ENCODE measurements around the gene E4F1. TPM values are rescaled to one million over a fixed set of nuclear protein-coding genes. Genes with fewer than 3 reads are reported as not detected.
A peak's percentile ranks its signal among the peaks of the same experiment; 100 is the strongest.
"Not testable (repeated sequence)": the region's sequence is repeated elsewhere in the genome, so short reads cannot be mapped to it uniquely, and the experiment has no call there.

Gene E4F1
- total and polyA plus RNA-seq, 2 donors (not counting 1 experiment from before 2014, with no cell fraction given), result 41.8 to 70.9 TPM

DNA sequence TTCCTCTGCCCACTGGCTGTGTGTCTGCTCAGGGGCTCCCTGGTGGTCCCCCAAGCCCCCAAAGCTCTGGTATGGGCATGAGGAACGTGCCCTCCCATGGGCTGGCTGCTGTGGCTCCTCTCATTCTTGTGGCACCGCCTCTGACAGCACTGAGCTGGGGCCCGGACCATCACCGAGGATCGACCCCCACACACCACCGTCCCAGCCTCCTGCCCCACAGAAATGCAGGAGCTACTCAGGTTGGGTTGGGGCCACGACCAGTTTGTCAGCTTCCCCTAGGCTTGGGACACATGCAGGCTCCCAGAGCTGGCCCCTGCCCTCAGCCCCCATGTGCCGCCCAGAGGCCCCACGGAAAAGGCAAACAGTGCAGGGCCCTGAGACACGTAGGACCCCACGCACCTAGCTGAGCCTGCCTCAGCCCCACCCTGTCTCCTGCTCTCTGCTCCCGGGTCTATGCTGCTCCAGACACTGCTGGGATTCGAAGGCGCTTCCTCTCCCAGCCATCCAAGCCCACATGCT lies 23.7 kb upstream of the E4F1 start:
- Histone ChIP-seq H3K9ac (ENCODE audit: low read length) (no peak overlapping the region), H3K79me2 (ENCODE audit: control insufficient read depth, insufficient read depth, low read length) (no peaks in the 10 kb centered on the region), H3K4me3 (ENCODE audit: control extremely low read depth in 1 of 5, extremely low read depth in 1 of 5, insufficient read depth in 1 of 5, low read depth in 2 of 5, low read length in 4 of 5) (no peak overlapping the region), H2AFZ (ENCODE audit: insufficient read depth, low read depth, low read length, poor library complexity, severe bottlenecking) (no peak overlapping the region), H3K27me3 (replicated peaks in 1 of 4; ENCODE audit: control extremely low read depth in 1 of 4, control insufficient read depth in 3 of 4, insufficient read depth in 4 of 4, low read length in 3 of 4) (peaks cover 0 to 36% (median 16%) of the 10 kb centered on the region in 4 experiments), H3K9me3 (ENCODE audit: control extremely low read depth in 1 of 3, control insufficient read depth in 2 of 3, insufficient read depth in 1 of 3, low read length in 2 of 3) (peaks cover 0 to 6% (median 0%) of the 10 kb centered on the region in 3 donors), H3K4me2 (replicated peaks; ENCODE audit: low read depth, low read length, poor library complexity, severe bottlenecking) (no peak overlapping the region), H3K27ac (ENCODE audit: low read length in 2 of 2) (no peak overlapping the region), H4K20me1 (ENCODE audit: control insufficient read depth, insufficient read depth, low read length, poor library complexity, severe bottlenecking) (no peaks in the 10 kb centered on the region), H3K4me1 (ENCODE audit: control insufficient read depth in 2 of 2, insufficient read depth in 2 of 2, low read length in 2 of 2) (peaks cover 15 to 22% of the 10 kb centered on the region in 2 donors), H3K36me3 (replicated peaks in 1 of 2; ENCODE audit: control extremely low read depth in 1 of 2, control insufficient read depth in 1 of 2, extremely low read depth in 1 of 2, insufficient read depth in 2 of 2, low read length in 1 of 2) (no peaks in the 10 kb centered on the region)
- 86% methylated on average over 11 of the region's 14 CpGs for WGBS (ENCODE audit: insufficient coverage)
- ChIA-PET CTCF (interaction anchor here (1.0 kb wide), 1 partner anchor 287 kb away, joined by 3 read pairs; no protein-coding TSS in a partner anchor), POLR2A (no interaction called here)
- TF ChIP-seq, protein P1, sequence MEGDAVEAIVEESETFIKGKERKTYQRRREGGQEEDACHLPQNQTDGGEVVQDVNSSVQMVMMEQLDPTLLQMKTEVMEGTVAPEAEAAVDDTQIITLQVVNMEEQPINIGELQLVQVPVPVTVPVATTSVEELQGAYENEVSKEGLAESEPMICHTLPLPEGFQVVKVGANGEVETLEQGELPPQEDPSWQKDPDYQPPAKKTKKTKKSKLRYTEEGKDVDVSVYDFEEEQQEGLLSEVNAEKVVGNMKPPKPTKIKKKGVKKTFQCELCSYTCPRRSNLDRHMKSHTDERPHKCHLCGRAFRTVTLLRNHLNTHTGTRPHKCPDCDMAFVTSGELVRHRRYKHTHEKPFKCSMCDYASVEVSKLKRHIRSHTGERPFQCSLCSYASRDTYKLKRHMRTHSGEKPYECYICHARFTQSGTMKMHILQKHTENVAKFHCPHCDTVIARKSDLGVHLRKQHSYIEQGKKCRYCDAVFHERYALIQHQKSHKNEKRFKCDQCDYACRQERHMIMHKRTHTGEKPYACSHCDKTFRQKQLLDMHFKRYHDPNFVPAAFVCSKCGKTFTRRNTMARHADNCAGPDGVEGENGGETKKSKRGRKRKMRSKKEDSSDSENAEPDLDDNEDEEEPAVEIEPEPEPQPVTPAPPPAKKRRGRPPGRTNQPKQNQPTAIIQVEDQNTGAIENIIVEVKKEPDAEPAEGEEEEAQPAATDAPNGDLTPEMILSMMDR (IDR thresholded peaks at IDR 0.05), result no peak
- no peak for TF ChIP-seq EZH2 (IDR thresholded peaks at IDR 0.05; ENCODE audit: borderline replicate concordance, insufficient read depth, low read depth, low read length, poor library complexity, severe bottlenecking)
- no peak overlapping the region for H3K4me3 Mint-ChIP-seq
- ATAC-seq (ENCODE audit: low read depth) (no peak), DNase-seq (no peak)
- H3K4me1 Mint-ChIP-seq, result peaks cover 14% of the 10 kb centered on the region
- peaks cover 26% of the 10 kb centered on the region for H3K27me3 Mint-ChIP-seq
- H3K9me3 Mint-ChIP-seq (ENCODE audit: insufficient read depth), result no peaks in the 10 kb centered on the region
- no peak overlapping the region for H3K27ac Mint-ChIP-seq
- intact Hi-C loops (cut with micrococcal nuclease), result loop anchor here (10.0 kb wide), 2 partner anchors 145 to 405 kb away; partner anchors contain the start of gene ABCA3

DNA sequence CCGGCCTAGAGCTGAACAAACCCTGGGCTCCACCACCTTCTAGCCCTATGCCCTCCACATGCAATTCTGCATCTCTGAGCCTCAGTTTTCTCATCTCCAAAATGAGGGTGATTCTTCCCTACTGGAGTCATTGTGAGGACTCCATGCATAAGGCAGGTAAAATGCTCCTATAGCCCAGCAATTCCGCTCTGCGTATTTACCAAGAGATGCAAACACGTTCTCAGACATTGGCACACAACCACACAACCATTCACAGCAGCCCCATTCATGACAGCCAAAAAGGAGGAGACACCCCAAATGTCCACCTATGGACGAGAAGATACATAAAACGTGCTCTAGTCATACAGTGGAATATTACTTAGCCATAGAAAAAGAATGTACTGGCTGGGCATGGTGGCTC lies 23.1 kb upstream of the E4F1 start:
- ChIA-PET POLR2A (no interaction called here), CTCF (interaction anchor here (1.0 kb wide), 1 partner anchor 287 kb away, joined by 3 read pairs; no protein-coding TSS in a partner anchor)
- no peak overlapping the region for H3K9ac ChIP-seq (ENCODE audit: low read length)
- H3K79me2 ChIP-seq (ENCODE audit: control insufficient read depth, insufficient read depth, low read length), result no peaks in the 10 kb centered on the region
- H3K27me3 ChIP-seq (replicated peaks in 1 of 4; ENCODE audit: control extremely low read depth in 1 of 4, control insufficient read depth in 3 of 4, insufficient read depth in 4 of 4, low read length in 3 of 4), result peaks cover 0 to 30% (median 12%) of the 10 kb centered on the region in 4 experiments
- DNase-seq (no peak), ATAC-seq (ENCODE audit: low read depth) (no peak)
- no peak for TF ChIP-seq EZH2 (IDR thresholded peaks at IDR 0.05; ENCODE audit: borderline replicate concordance, insufficient read depth, low read depth, low read length, poor library complexity, severe bottlenecking)
- TF ChIP-seq, protein P1 (IDR thresholded peaks at IDR 0.05), result no peak
- H3K9me3 ChIP-seq (ENCODE audit: control extremely low read depth in 1 of 3, control insufficient read depth in 2 of 3, insufficient read depth in 1 of 3, low read length in 2 of 3), result peaks cover 0 to 3% (median 0%) of the 10 kb centered on the region in 3 donors
- H4K20me1 ChIP-seq (ENCODE audit: control insufficient read depth, insufficient read depth, low read length, poor library complexity, severe bottlenecking), result no peaks in the 10 kb centered on the region
- no peak overlapping the region for H3K27ac Mint-ChIP-seq
- H3K4me1 ChIP-seq (ENCODE audit: control insufficient read depth in 2 of 2, insufficient read depth in 2 of 2, low read length in 2 of 2), result peaks cover 13 to 19% of the 10 kb centered on the region in 2 donors
- WGBS (ENCODE audit: insufficient coverage), result 82% methylated on average over 3 of the region's 6 CpGs
- no peak overlapping the region for H2AFZ ChIP-seq (ENCODE audit: insufficient read depth, low read depth, low read length, poor library complexity, severe bottlenecking)
- intact Hi-C loops (cut with micrococcal nuclease), result no loop called here
- H3K27ac ChIP-seq (ENCODE audit: low read length in 2 of 2), result no peak overlapping the region
- H3K4me3 Mint-ChIP-seq, result no peak overlapping the region
- H3K27me3 Mint-ChIP-seq, result peaks cover 21% of the 10 kb centered on the region
- peaks cover 9% of the 10 kb centered on the region for H3K4me1 Mint-ChIP-seq
- H3K36me3 ChIP-seq (replicated peaks in 1 of 2; ENCODE audit: control extremely low read depth in 1 of 2, control insufficient read depth in 1 of 2, extremely low read depth in 1 of 2, insufficient read depth in 2 of 2, low read length in 1 of 2), result no peaks in the 10 kb centered on the region
- no peak overlapping the region for H3K4me3 ChIP-seq (ENCODE audit: control extremely low read depth in 1 of 5, extremely low read depth in 1 of 5, insufficient read depth in 1 of 5, low read depth in 2 of 5, low read length in 4 of 5)
- H3K4me2 ChIP-seq (replicated peaks; ENCODE audit: low read depth, low read length, poor library complexity, severe bottlenecking), result no peak overlapping the region
- no peaks in the 10 kb centered on the region for H3K9me3 Mint-ChIP-seq (ENCODE audit: insufficient read depth)

- Mint-ChIP-seq H3K4me3 (peak overlapping the region; percentile 37), H3K27me3 (peaks cover 13% of the 10 kb centered on the region), H3K27ac (peak overlapping the region; percentile 42), H3K4me1 (peaks cover 21% of the 10 kb centered on the region)
- H3K9ac ChIP-seq (ENCODE audit: low read length); H3K4me2 ChIP-seq (replicated peaks; ENCODE audit: low read depth, low read length, poor library complexity, severe bottlenecking); H2AFZ ChIP-seq (ENCODE audit: insufficient read depth, low read depth, low read length, poor library complexity, severe bottlenecking); intact Hi-C loops (cut with micrococcal nuclease); DNase-seq; H3K4me3 ChIP-seq (ENCODE audit: control extremely low read depth in 1 of 5, extremely low read depth in 1 of 5, insufficient read depth in 1 of 5, low read depth in 2 of 5, low read length in 4 of 5); H3K9me3 Mint-ChIP-seq (ENCODE audit: insufficient read depth); H3K27ac ChIP-seq (ENCODE audit: low read length in 2 of 2); H3K9me3 ChIP-seq (ENCODE audit: control extremely low read depth in 1 of 3, control insufficient read depth in 2 of 3, insufficient read depth in 1 of 3, low read length in 2 of 3); ATAC-seq (ENCODE audit: low read depth); H3K27me3 ChIP-seq (replicated peaks in 1 of 4; ENCODE audit: control extremely low read depth in 1 of 4, control insufficient read depth in 3 of 4, insufficient read depth in 4 of 4, low read length in 3 of 4); H4K20me1 ChIP-seq (ENCODE audit: control insufficient read depth, insufficient read depth, low read length, poor library complexity, severe bottlenecking): not testable (repeated sequence)
- WGBS (ENCODE audit: insufficient coverage), result 97% methylated on average over 3 of the region's 8 CpGs
- Histone ChIP-seq H3K79me2 (ENCODE audit: control insufficient read depth, insufficient read depth, low read length) (peaks cover 22% of the 10 kb centered on the region), H3K36me3 (replicated peaks in 1 of 2; ENCODE audit: control extremely low read depth in 1 of 2, control insufficient read depth in 1 of 2, extremely low read depth in 1 of 2, insufficient read depth in 2 of 2, low read length in 1 of 2) (peaks cover 0 to 14% of the 10 kb centered on the region in 2 experiments), H3K4me1 (ENCODE audit: control insufficient read depth in 2 of 2, insufficient read depth in 2 of 2, low read length in 2 of 2) (peaks cover 12 to 22% of the 10 kb centered on the region in 2 donors)
- POLR2A ChIA-PET, result interaction anchor here (0.5 kb wide), 1 partner anchor 47 kb away, joined by 11 read pairs; no protein-coding TSS in a partner anchor
- CTCF ChIA-PET, result interaction anchor here (1.2 to 3.4 kb wide), 3 partner anchors 8 to 48 kb away, joined by 5 to 20 read pairs (median 6); partner anchors contain the start of genes ECI1 and TRAF7
Observed at GRCh38 chr16:2203119-2203688, 20.2 kb upstream of the E4F1 start.

Measured in B cell (primary cell).